ENCODE data around the gene COMTD1. TPM values are rescaled to one million over a fixed set of nuclear protein-coding genes. Genes with fewer than 3 reads are reported as not detected.

Gene COMTD1
- total RNA-seq, 1 experiment from 2014 or later: 20.5 TPM

- CTCF ChIA-PET: interaction anchor here (0.5 kb wide), 1 partner anchor 13 kb away, joined by 9 read pairs; no protein-coding TSS in a partner anchor
- TF ChIP-seq, protein P1, sequence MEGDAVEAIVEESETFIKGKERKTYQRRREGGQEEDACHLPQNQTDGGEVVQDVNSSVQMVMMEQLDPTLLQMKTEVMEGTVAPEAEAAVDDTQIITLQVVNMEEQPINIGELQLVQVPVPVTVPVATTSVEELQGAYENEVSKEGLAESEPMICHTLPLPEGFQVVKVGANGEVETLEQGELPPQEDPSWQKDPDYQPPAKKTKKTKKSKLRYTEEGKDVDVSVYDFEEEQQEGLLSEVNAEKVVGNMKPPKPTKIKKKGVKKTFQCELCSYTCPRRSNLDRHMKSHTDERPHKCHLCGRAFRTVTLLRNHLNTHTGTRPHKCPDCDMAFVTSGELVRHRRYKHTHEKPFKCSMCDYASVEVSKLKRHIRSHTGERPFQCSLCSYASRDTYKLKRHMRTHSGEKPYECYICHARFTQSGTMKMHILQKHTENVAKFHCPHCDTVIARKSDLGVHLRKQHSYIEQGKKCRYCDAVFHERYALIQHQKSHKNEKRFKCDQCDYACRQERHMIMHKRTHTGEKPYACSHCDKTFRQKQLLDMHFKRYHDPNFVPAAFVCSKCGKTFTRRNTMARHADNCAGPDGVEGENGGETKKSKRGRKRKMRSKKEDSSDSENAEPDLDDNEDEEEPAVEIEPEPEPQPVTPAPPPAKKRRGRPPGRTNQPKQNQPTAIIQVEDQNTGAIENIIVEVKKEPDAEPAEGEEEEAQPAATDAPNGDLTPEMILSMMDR (conservative IDR thresholded peaks at IDR 0.05): no peak
- TF ChIP-seq EZH2 (IDR thresholded peaks at IDR 0.05; ENCODE audit: low read depth): no peak
- intact Hi-C loops (cut with micrococcal nuclease; ENCODE audit: unreplicated experiment): no loop called here
- Histone ChIP-seq H3K27me3 (ENCODE audit: insufficient read depth, low read depth) (no peaks in the 10 kb centered on the region), H3K4me1 (replicated peaks; ENCODE audit: insufficient read depth) (peaks cover 44% of the 10 kb centered on the region), H3K9me2 (ENCODE audit: insufficient read depth) (no peaks in the 10 kb centered on the region), H3K79me2 (ENCODE audit: low read depth) (peaks cover 6% of the 10 kb centered on the region; the same call in 1 of the 2 replicates), H2AFZ (no peak overlapping the region), H3K27ac (no peak overlapping the region), H3K4me2 (no peak overlapping the region), H3K4me3 (no peak overlapping the region), H3K9me3 (ENCODE audit: insufficient read depth, low read depth) (no peaks in the 10 kb centered on the region), H4K20me1 (ENCODE audit: insufficient read depth) (no peaks in the 10 kb centered on the region), H3F3A (ENCODE audit: insufficient read depth, low read depth) (peaks cover 26% of the 10 kb centered on the region), H3K36me3 (ENCODE audit: low read depth) (no peaks in the 10 kb centered on the region)
- DNase-seq: no peak
- POLR2A ChIA-PET (ENCODE audit: unreplicated experiment): interaction anchor here (0.5 kb wide), 1 partner anchor 66 kb away, joined by 3 read pairs; no protein-coding TSS in a partner anchor
- BruUV-seq (replicated peaks): no TSS peak
These were observed 33.8 kb upstream of the COMTD1 start for GRCh38 chr10:75269605-75270004.

- peak in 1 of 2 experiments; percentile 11 for DNase-seq
- H4K20me1 ChIP-seq (ENCODE audit: insufficient read depth): no peaks in the 10 kb centered on the region
- H2AFZ ChIP-seq: no peak overlapping the region
- no peaks in the 10 kb centered on the region for H3K36me3 ChIP-seq (ENCODE audit: low read depth)
- no peak overlapping the region for H3K4me3 ChIP-seq
- ChIA-PET POLR2A (ENCODE audit: unreplicated experiment) (no interaction called here), CTCF (interaction anchor here (0.7 kb wide), 1 partner anchor 126 kb away, joined by 18 read pairs; no protein-coding TSS in a partner anchor)
- peaks cover 48% of the 10 kb centered on the region for H3K4me1 ChIP-seq (replicated peaks; ENCODE audit: insufficient read depth)
- peaks cover 28% of the 10 kb centered on the region for H3F3A ChIP-seq (ENCODE audit: insufficient read depth, low read depth)
- no peaks in the 10 kb centered on the region for H3K9me3 ChIP-seq (ENCODE audit: insufficient read depth, low read depth)
- H3K9me2 ChIP-seq (ENCODE audit: insufficient read depth): no peaks in the 10 kb centered on the region
- H3K4me2 ChIP-seq: no peak overlapping the region
- BruUV-seq (replicated peaks): no TSS peak
- no peak for TF ChIP-seq EZH2 (IDR thresholded peaks at IDR 0.05; ENCODE audit: low read depth)
- TF ChIP-seq, protein P1 (conservative IDR thresholded peaks at IDR 0.05): no peak
- intact Hi-C loops (cut with micrococcal nuclease; ENCODE audit: unreplicated experiment): no loop called here
- no peaks in the 10 kb centered on the region for H3K27me3 ChIP-seq (ENCODE audit: insufficient read depth, low read depth)
- no peak overlapping the region for H3K27ac ChIP-seq
- H3K79me2 ChIP-seq (ENCODE audit: low read depth): no peaks in the 10 kb centered on the region
These were observed 31.2 kb upstream of the COMTD1 start for GRCh38 chr10:75266945-75267344.

GRCh38 chr10:75265856-75266255, 30.1 kb upstream of the COMTD1 start:
- no peak overlapping the region for H3K27ac ChIP-seq
- no peak for TF ChIP-seq EZH2 (IDR thresholded peaks at IDR 0.05; ENCODE audit: low read depth)
- TF ChIP-seq, protein P1 (conservative IDR thresholded peaks at IDR 0.05): no peak
- no peaks in the 10 kb centered on the region for H3K9me2 ChIP-seq (ENCODE audit: insufficient read depth)
- DNase-seq: no peak
- H3K4me1 ChIP-seq (replicated peaks; ENCODE audit: insufficient read depth): peaks cover 51% of the 10 kb centered on the region
- intact Hi-C loops (cut with micrococcal nuclease; ENCODE audit: unreplicated experiment): no loop called here
- H3K4me3 ChIP-seq: no peak overlapping the region
- H3K36me3 ChIP-seq (ENCODE audit: low read depth): no peaks in the 10 kb centered on the region
- ChIA-PET CTCF (no interaction called here), POLR2A (ENCODE audit: unreplicated experiment) (no interaction called here)
- H3K79me2 ChIP-seq (ENCODE audit: low read depth): no peaks in the 10 kb centered on the region
- no peak overlapping the region for H2AFZ ChIP-seq
- H3F3A ChIP-seq (ENCODE audit: insufficient read depth, low read depth): peaks cover 39% of the 10 kb centered on the region
- no TSS peak for BruUV-seq (replicated peaks)
- H3K27me3 ChIP-seq (ENCODE audit: insufficient read depth, low read depth): no peaks in the 10 kb centered on the region
- H4K20me1 ChIP-seq (ENCODE audit: insufficient read depth): no peaks in the 10 kb centered on the region
- H3K9me3 ChIP-seq (ENCODE audit: insufficient read depth, low read depth): no peaks in the 10 kb centered on the region
- no peak overlapping the region for H3K4me2 ChIP-seq

Data from PC-9 (cell line).